Liver (tissue), 3 donors: ENCODE measurements around the gene IGF1R.

Experiments
- ATF3 ChIP-seq: IDR thresholded peaks from 2 replicates; pipeline ENCODE4 v1.6.1; 2016; ENCODE audit warnings: antibody characterized with exemption
- CTCF ChIP-seq: fragments of 150-350 bp; IDR thresholded peaks from 2 replicates; pipeline ENCODE4 v1.5.1; 2017; ENCODE audit warnings: improper control_type of control experiment, low read depth, low read length; ENCODE audit not compliant: missing input control
- JUND ChIP-seq, 2 donors: IDR thresholded peaks; 2 replicates each; pipeline ENCODE4 v1.6.1; 2016; ENCODE audit warnings: antibody characterized with exemption in 2 of 2
- MAX ChIP-seq: IDR thresholded peaks from 2 replicates; pipeline ENCODE4 v1.6.1; 2016; ENCODE audit warnings: antibody characterized with exemption
- RAD21 ChIP-seq, 2 donors: IDR thresholded peaks; 2 replicates each; pipeline ENCODE4 v1.6.1; 2016; ENCODE audit warnings: antibody characterized with exemption in 2 of 2, mild to moderate bottlenecking in 2 of 2
- REST ChIP-seq: IDR thresholded peaks from 2 replicates; pipeline ENCODE4 v1.6.1; 2016; ENCODE audit warnings: antibody characterized with exemption, mild to moderate bottlenecking
- TAF1 ChIP-seq: conservative IDR thresholded peaks from 2 replicates; pipeline ENCODE4 v1.6.1; 2016; ENCODE audit warnings: antibody characterized with exemption, mild to moderate bottlenecking
- ZBTB33 ChIP-seq: IDR thresholded peaks from 2 replicates; pipeline ENCODE4 v1.6.1; 2016; ENCODE audit warnings: antibody characterized with exemption
- donor health status: healthy.
- donor health status: healthy.

GRCh38 chr15:98674336-98674735 is 26.0 kb downstream of the IGF1R start:
- no peak for TF ChIP-seq TAF1
- no peak for TF ChIP-seq REST
- no peak for TF ChIP-seq CTCF
- no peak for TF ChIP-seq MAX
- TF ChIP-seq RAD21 (IDR thresholded peaks at IDR 0.05), result no peak
- TF ChIP-seq ATF3, result no peak
- TF ChIP-seq JUND (IDR thresholded peaks at IDR 0.05), result no peak
- no peak for TF ChIP-seq ZBTB33
